SK-N-DZ (cell line): ENCODE results near the gene PGAP3.

Source experiments
- DNase-seq: peaks from one replicate; pipeline ENCODE4 v3.0.0-alpha.2; 2015; ENCODE audit warnings: low spot score

The PGAP3 gene

DNA sequence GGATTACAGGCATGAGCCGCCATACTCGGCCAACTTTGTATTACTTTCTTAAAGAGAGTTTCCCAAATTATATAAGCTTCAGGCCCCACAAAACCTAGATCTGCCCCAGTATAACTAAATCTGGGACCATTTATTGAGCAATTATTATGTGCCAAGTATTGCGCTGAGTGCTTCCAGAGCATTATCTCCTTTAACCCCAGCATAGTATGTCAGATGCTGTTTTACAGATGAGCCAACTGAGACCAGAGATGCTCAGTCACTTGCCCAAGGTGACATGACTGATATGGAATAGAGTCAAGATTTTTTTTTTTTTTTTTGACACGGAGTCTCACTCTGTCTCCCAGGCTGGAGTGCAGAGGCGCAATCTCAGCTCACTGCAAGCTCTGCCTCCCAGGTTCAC lies 10.1 kb upstream of the PGAP3 start:
- no peak for DNase-seq

DNA sequence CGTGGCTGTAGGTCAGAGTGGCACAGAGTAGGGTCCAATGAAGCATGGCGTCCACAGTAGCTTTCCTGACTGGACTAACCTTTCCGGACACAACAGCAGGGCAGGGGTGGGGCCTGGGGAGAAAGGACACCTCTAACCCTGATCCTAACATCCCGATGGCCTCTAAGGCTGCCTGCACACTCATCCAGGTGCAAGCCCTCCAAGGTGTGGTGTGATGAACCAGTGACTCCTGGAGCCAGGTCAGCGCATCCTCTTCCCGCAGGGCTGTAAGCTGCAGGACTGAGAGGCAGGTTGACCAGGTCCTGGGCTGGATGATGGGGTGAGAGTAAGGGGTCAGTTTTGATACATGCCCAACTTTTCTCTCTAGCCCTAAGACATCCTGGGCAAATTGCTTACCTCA lies 8.9 kb upstream of the PGAP3 start:
- DNase-seq: no peak

DNA sequence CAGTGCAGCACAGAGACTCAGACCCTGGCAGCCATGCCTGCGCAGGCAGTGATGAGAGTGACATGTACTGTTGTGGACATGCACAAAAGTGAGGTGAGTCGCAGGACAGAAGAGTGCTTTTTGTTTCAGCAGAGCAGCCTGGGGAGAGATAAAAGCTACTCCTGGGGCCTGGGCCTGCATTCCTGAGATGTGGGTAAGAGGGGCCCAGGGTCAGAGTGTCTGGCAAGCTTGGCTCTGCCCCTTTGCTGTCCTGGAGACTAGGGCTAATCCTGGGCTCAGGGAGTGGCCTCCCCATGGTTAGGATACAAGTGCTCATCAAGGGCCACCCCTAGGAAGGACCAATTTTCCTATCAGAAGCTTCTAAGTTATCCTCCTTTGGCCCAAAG lies 7.2 kb upstream of the PGAP3 start:
- DNase-seq: no peak

DNA sequence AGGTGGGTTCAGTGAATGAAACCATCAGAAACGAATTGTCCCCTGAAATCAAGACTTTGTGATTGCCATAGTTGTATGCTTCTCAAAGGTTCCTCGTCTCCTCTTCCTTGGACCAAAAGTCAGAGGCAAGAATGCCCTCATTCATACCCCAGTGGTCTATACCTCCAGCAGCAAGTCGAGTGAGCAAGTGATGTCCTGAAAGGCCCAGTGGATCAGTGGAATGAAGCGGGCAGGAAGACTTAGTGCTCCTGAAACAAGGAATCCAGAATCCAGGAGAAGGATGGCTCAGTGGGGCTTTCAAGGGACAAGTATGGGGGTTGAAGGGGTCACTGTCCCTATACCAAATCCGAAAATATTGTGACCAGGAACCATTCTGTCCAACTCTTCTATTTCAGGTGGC lies 6.7 kb upstream of the PGAP3 start:
- no peak for DNase-seq

DNA sequence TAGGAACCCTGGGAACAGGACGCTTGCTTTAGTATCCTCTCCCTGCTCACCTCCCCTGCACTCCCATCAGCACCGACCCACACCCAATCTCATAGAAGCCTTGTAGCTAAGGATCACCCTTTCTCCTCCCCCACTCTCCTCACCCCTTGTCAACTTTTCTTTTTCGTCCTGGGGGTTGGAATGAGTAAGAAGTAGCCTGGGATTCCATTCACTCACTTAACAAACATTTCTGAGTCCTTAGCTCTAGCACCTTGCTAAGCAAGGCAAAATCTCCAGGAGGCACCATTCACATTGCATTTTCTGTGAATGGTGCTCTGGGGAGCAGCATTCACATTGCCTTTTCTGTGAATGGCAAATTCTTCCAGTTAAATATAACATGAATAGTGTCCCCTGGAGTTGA lies 1.1 kb upstream of the PGAP3 start:
- no peak for DNase-seq

DNA sequence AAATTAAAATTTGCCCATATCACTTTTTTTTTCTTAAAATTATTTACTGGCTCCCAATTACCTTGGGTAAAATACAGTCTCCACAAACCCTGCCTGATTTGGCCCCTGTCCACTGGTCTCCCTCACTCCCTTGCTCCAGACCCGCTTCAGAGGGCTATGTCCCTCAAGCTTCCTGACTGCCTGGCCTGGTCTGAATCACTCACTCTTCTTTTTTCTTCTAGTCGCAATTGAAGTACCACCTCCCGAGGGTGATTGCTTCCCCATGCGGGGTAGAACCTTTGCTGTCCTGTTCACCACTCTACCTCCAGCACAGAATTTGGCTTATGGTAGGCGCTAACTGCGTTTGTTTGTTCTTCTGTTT lies 598 bp upstream of the PGAP3 start:
- no peak for DNase-seq

DNA sequence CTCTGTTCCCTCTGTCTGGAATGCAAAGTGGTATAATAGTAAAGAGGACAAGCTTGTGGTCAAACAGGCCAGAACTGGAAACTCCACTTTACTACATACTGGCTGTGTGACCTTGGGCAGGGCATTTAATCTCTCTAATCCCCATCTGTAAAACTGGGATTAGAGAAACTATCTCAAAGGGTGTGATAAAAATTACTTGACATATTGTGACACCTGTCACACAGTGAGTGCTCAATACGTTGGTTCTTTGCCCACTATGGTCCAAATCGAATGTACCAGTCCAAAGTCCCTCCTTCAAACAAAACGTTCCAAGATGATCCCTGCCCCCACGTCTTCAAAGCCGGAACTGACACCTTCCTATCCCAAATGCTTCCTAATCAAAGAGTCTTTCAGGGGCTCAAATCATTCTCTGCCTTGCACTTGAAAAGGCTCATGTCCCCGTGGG lies 734 bp downstream of the PGAP3 start:
- DNase-seq: no peak

DNA sequence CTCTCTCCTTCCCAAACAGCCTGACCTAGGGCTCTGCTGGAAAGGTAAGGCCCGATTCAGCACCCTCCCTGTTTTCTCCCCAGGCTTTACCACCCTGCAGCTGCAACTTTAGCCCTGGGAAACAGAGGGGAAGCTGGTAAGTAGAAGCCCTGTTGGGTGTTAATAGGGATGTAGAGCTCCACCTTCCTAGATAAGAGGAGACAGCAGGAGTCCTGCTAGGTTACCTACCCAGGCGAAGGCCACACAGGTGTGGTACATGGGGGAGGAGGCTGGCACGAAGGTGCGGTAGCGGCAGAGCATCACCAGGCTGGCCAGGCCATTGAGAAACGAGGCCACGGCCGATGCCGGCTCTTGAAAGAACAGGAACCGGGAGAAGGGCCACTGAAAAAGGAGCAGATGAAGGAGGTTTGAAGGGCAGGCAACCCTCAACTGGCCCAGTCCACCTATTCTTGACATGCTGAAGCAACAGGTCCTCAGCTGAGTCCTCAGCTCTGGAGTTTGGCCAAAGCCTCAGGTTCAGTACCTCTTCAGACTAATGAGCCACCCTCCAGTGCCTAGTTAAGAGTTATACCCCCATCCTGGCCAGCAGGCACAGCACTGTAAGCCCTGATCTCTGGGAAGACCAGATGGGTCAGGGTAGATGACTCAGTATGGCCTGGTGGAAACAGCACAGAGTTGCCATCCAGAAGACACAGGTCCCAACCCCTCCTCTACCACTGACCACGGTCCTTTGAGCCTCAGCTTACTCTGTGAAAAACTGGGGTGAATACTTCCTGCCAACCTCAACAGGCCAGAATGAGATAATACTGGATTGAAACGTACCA lies 3.3 kb downstream of the PGAP3 start:
- DNase-seq: no peak

DNA sequence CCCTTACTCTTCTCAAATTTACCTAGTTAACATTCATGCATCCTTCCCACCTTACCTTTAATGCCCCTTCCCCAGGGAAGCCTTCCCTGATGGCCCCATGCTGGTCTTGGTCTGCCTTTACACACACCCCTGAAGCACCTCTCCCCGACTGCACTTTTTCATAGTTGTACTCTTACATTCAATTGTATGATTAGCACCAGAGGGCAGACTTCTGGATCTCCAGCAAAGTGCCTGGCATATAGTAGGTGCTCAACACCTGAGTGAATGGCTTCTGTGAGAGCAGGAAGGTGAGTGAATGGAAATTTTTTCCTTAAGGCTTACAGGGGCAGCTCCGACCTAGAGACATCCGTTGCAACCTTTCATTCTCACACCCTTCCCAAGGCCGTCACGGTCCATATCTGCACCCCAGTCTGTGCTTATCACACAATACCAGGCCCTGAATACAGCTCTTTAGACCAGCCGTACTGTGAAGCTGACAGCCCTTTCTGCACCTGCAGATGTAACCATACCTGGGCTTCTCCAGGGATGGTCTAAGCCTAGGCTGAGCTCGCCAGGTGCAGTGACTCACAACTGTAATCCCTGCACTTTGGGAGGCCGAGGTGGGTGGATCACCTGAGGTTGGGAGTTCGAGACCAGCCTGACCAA lies 4.4 kb downstream of the PGAP3 start:
- no peak for DNase-seq

DNA sequence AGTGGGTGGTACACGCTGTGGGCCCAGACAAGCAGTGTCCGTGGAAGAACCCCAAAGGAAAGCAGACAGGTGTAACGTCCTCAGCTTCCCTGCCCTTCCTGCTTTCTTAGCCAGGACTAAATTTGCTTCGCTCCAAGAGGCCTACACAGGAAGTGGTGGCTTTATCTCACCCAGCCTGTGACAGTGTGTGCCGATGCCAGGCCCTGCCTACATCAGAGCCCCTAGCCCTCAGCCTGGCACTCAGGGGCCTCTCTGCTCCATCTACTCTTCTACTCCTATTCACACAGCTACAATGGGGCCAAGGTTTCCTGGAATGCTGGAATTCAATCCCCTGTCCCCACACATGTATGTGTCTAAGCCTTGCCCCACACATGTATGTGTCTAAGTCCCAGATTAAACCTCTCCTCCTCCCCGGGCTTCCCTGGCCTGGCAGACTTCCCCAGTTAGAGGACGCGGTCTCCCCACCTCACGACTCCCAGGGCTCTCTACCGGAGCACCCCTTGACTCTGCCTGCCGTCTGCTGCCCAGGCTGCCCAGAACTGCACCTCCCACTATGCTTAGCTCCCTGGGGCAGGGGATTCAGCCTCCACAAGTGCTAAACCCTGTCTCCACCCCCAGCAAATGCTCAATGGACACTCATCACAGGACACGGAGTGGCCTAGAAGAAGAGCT lies 8.2 kb downstream of the PGAP3 start:
- no peak for DNase-seq

DNA sequence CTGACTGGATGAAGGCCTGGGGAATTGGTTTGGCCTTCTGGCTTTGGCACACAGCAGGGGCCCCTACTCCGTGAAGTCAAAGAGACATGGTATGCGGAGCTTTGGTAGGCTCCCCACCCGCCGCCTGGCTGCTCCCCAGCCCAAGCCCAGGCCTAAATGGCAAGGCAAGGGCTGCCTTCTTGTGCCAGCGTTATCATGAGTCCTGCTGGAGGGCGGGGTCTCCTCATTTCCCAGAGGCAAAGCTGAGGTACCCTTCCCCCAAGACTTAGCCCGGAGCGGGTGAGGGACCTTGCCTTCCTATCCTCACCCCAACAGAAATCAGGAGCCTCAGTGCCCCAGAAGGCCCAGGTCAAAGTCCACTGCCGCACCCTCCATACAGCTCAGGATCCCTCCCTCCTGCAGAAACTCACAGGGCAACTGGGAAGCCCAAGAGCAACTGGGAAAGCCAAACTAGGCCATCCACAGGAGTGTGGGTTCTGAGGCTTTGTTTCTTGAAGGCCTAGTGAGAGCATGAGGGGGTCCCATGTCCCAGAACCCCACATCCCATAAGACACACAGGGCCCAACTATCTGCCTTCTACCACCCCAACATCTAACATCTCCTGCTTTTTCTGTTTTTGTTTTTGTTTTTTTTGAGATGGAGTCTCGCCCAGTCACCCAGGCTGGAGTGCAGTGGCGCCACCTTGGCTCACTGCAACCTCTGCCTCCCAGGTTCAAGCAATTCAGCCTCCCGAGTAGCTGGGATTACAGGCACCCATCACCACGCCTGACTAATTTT lies 9.3 kb downstream of the PGAP3 start:
- DNase-seq: no peak

DNA sequence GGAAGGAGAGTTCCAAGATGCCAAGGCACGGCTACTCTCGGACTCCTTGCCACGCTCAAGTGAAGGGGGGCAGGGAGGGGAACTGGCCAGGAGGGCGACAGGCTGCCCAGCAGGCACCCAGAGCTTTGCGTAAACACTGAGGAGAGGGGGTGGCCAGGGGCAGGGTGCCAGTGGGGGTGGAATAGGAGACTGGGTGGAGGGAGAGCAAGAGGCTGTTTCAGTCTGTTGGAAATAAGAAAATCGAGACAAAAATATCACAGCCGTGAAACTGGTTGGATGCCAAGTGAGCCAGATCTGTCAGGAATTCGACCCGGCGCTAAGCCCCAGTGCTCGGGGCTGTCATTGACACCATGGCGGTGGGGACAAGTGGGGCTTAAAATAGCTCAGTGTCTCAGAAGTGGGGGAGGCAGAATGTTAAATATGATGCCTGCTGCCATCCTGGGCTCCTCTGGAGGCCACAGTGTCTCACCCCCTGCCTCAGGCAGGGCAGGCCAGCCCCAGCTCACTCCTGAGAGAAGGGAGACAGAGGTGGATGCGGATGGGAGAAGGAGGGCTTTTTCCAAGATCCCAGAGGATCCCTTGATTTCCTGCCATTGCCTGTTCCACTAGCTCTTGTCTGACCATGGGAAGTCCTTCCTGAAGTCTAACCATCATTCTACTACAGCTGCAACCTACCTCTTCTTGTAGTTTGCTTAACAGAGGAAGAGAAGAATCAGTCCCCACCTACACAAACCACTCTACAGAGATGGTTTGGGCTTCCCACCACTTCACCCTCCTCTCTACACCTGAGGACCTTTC lies 10.1 kb downstream of the PGAP3 start:
- no peak for DNase-seq

DNA sequence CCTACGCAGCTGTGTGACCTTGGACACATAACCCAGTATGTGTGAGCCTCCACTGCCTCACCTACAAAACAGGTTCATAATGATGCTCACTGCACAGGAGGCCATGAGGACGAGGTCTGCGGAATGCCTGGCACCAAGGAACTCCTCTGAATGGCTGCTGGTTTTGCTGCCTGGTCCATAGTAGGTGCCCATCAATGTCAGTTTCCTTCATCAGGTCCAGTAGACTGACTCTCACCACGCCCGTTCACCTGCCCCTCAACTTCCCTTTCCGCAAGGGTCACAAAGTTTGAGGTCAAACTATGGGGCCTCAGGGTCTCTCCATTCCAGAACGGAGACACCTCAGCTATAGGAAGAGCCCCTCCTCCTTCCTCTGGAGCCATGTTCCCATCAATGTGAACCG lies 10.8 kb downstream of the PGAP3 start:
- DNase-seq: no peak

DNA sequence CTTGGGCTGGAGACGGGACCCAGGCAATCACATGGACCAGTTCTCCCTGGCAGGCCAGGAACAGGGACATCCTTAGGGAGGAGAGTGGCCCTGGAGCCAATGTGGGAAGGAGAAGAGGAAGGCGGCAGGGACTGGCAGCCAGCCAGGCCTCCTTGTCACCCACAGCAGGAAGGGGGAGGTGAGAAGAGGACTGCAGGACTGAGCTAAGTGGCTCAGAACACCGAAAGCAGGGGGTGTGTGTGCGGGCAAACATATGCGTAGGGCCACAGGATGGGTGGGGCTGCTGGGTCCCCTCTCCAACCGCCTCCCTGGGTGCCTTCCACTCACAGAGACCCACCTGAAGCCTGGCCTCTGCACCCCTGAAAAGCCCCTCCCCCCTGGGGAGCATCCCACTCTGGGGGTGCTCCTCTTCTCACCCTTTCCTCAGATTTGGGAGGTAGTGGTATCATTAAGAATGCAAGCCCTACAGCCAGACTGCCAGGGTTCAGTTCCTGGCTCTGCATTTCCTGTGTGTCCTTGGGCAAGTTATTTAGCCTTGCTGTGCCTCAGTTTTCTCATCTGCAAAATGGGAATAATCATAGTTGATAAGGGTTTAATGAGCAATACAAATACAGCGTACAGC lies 11.5 kb downstream of the PGAP3 start:
- no peak for DNase-seq

DNA sequence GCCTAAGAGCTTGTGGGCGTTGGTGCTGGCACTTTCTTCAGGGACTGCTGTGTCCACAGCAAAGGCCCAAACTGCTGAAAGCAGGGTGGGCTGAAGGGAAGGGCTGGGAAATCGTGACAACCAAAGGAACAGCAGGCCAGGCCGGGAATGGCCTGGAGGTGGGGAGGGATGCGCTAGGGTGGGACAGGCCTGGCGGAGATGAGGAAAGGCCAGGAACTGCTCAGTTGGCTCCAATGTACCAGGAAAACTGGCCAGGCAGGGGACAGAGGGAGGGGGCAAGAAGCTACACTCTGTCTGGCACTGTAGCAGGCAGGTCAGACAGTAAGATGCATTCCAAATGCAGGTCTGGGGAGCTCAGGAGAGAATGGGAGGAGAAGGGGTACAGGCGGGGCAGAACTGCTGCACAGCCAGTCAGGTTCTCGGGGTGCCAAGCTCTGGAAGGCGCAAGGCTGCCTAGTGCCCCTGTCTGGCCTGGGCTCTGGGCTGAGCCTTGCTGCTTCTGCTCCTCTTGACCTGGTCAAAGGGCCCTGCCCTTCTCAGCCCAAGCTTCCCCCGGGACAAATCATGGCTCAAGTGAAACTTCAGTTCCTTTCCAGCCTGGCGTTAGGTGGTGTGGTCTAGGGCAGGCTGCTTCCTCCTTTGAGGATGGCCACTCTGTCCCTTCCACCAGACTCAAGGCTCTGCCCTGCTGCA lies 12.3 kb downstream of the PGAP3 start:
- DNase-seq: no peak

DNA sequence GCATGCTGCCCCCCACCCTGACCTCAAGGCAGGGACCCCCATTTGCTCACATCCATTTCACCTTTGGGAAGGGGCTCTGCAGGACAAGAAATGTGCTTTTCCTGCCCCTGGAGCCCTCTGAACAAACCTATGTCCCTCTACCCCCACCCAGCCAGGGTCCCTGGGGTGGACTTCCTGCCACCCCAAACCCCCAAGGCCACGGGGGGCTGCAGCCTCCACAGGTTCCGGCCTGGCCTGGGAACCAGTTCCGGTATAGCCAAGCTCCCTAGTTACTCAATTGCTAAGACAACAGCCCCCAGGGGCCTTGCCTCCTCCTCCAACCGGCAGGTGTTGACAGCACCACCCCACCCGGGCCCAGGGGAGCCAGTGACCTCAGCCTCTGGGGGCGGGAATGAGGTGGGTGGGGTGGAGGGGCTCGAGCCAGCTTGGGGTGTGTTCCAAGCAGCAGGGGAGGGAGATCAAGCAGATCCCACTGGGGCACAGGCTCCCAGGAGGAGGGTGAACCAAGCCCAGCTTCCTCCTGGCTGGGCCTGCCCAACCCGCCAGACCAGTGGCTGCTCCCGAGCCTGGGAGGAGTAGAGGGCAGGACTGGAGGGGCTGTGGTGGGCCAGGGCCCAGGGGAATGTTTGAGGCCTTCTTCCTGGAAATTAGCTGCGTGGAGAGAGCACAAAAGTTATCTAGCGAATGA lies 13.0 kb downstream of the PGAP3 start:
- no peak for DNase-seq

DNA sequence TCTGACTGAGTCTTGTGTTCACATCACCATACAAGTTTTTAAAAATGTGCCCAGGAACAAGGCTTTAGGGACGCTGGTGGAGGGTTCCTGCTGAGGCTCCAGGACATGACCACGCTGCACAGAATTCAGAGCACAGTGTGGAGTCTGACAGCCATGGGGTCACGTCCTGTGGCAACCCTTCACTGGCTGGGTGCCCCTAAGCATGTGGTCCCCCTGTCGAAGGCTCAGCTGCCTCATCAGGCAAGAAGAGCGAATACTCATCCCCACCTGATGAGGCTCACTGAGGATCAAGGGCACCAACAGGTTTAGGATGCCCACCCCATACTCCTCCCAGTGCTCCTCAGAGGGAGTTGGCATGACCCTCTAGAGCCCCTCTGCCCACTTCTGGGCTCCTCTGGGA lies 13.7 kb downstream of the PGAP3 start:
- DNase-seq: no peak

DNA sequence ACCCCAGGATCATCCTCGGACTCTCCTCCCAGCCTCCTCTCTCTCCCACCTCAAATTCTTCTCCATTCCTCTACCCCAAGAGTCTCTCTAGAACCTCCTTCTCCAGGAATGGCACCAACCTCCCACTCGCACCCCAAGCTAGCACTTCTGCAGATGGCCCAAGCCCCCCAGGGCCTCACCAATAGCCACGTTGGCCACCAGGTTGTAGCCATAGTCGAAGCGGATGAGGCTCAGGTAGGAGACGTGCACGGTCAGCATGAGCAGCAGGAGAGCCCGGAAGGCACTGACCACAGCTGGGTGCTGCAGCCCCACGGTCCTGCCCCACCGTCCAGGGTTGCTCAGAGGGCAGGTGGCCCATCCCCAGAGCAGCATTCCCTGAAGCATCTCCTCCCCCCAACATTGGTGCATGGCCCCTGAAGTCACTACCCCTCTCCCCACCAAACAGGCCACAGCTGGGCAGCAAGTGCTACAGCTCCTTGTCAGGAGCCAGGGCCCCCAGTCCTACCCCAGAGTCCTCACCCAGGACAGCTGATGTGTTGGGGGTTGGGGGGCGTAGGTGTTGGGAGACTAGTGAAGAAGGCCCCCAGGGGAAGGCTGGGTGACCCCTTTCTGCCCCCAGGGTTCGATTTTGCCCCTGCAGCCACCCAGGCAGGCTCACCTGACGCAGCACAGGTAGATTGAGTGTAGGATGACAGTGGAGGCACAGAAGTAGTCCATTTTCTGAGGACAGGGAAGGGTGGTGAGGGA lies 14.3 kb downstream of the PGAP3 start:
- no peak for DNase-seq
